AG09309 (cell line): ENCODE data around the gene SLC25A23.
A peak's percentile ranks its signal among the peaks of the same experiment; 100 is the strongest.

Source experiments
- DNase-seq: peaks from one replicate; pipeline ENCODE4 v3.0.0-alpha.2; 2010; ENCODE audit warnings: low read depth
- H3K4me3 ChIP-seq: 2 replicates; pipeline ENCODE4 v1.5.1; 2011; ENCODE audit warnings: mild to moderate bottlenecking, low read depth, low read length, moderate library complexity; ENCODE audit not compliant: control insufficient read depth
- CTCF ChIP-seq: IDR thresholded peaks from 2 replicates; pipeline ENCODE4 v1.5.1; 2011; ENCODE audit warnings: mild to moderate bottlenecking, low read depth, low read length, inconsistent platforms; ENCODE audit not compliant: insufficient read depth, control insufficient read depth; ENCODE audit errors: missing control alignments

The SLC25A23 gene

GRCh38 chr19:6396305-6396704, 63.3 kb downstream of the SLC25A23 start:
- H3K4me3 ChIP-seq = no peak overlapping the region
- DNase-seq = no peak
- no peak for TF ChIP-seq CTCF

- TF ChIP-seq CTCF = no peak
- DNase-seq = no peak
- H3K4me3 ChIP-seq = no peak overlapping the region
These were observed 64.8 kb downstream of the SLC25A23 start for GRCh38 chr19:6394831-6395230.

GRCh38 chr19:6393983-6394412, 65.6 kb downstream of the SLC25A23 start:
- DNase-seq = no peak
- TF ChIP-seq CTCF = no peak
- peak overlapping the region; percentile 87 for H3K4me3 ChIP-seq

GRCh38 chr19:6393074-6393982, 66.3 kb downstream of the SLC25A23 start, which contains the start of gene GTF2F1:
Gene GTF2F1, minus strand, starts transcription at chr19:6393164. Its CDS starts 169 bp downstream, at chr19:6392995.
- H3K4me3 ChIP-seq = peak within 1 kb of the TSS; percentile 87
- DNase-seq = peak; percentile 76
- peak; percentile 12 for TF ChIP-seq CTCF

- peak overlapping the region; percentile 87 for H3K4me3 ChIP-seq
- no peak for TF ChIP-seq CTCF
- no peak for DNase-seq
These were observed 67.1 kb downstream of the SLC25A23 start for GRCh38 chr19:6392221-6393073.
